ENCODE data around the gene NALCN.

- TF ChIP-seq, protein P1, sequence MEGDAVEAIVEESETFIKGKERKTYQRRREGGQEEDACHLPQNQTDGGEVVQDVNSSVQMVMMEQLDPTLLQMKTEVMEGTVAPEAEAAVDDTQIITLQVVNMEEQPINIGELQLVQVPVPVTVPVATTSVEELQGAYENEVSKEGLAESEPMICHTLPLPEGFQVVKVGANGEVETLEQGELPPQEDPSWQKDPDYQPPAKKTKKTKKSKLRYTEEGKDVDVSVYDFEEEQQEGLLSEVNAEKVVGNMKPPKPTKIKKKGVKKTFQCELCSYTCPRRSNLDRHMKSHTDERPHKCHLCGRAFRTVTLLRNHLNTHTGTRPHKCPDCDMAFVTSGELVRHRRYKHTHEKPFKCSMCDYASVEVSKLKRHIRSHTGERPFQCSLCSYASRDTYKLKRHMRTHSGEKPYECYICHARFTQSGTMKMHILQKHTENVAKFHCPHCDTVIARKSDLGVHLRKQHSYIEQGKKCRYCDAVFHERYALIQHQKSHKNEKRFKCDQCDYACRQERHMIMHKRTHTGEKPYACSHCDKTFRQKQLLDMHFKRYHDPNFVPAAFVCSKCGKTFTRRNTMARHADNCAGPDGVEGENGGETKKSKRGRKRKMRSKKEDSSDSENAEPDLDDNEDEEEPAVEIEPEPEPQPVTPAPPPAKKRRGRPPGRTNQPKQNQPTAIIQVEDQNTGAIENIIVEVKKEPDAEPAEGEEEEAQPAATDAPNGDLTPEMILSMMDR (IDR thresholded peaks at IDR 0.05; ENCODE audit: insufficient read depth, low read length, poor library complexity, severe bottlenecking), result no peak
- no peak for TF ChIP-seq EZH2phosphoT487 (conservative IDR thresholded peaks at IDR 0.05; ENCODE audit: low read length)
These were observed 276.1 kb downstream of the NALCN start for GRCh38 chr13:101140087-101140770.

All from SU-DHL-6 (cell line).